ENCODE measurements around the gene PCCA. TPM values are rescaled to one million over a fixed set of nuclear protein-coding genes. Genes with fewer than 3 reads are reported as not detected.

The PCCA gene
- total RNA-seq, 1 donor from 2014 or later, result 229 TPM

GRCh38 chr13:100356889-100357288, 268.0 kb downstream of the PCCA start:
- H3K27me3 ChIP-seq (ENCODE audit: control insufficient read depth in 3 of 3, insufficient read depth in 3 of 3, low read length in 3 of 3), result no peaks in the 10 kb centered on the region
- no peaks in the 10 kb centered on the region for H3K9me3 ChIP-seq (ENCODE audit: control insufficient read depth in 3 of 3, low read length in 3 of 3)
- no peaks in the 10 kb centered on the region for H3K36me3 ChIP-seq (ENCODE audit: control insufficient read depth in 3 of 3, insufficient read depth in 3 of 3, low read length in 3 of 3)
- no peak overlapping the region for H3K27ac ChIP-seq (ENCODE audit: low read depth, low read length)
- H3K4me3 ChIP-seq (ENCODE audit: low read length in 3 of 3), result no peak overlapping the region
- H3K4me1 ChIP-seq (ENCODE audit: control insufficient read depth in 3 of 3, insufficient read depth in 3 of 3, low read length in 3 of 3), result no peaks in the 10 kb centered on the region
- H3K9ac ChIP-seq (ENCODE audit: low read depth in 1 of 3, low read length in 3 of 3), result no peak overlapping the region

- no peaks in the 10 kb centered on the region for H3K9me3 ChIP-seq (ENCODE audit: control insufficient read depth in 3 of 3, low read length in 3 of 3)
- H3K4me1 ChIP-seq (ENCODE audit: control insufficient read depth in 3 of 3, insufficient read depth in 3 of 3, low read length in 3 of 3), result no peaks in the 10 kb centered on the region
- no peak overlapping the region for H3K9ac ChIP-seq (ENCODE audit: low read depth in 1 of 3, low read length in 3 of 3)
- no peak overlapping the region for H3K27ac ChIP-seq (ENCODE audit: low read depth, low read length)
- H3K36me3 ChIP-seq (ENCODE audit: control insufficient read depth in 3 of 3, insufficient read depth in 3 of 3, low read length in 3 of 3), result no peaks in the 10 kb centered on the region
- H3K4me3 ChIP-seq (ENCODE audit: low read length in 3 of 3), result no peak overlapping the region
- no peaks in the 10 kb centered on the region for H3K27me3 ChIP-seq (ENCODE audit: control insufficient read depth in 3 of 3, insufficient read depth in 3 of 3, low read length in 3 of 3)
These were observed 268.9 kb downstream of the PCCA start for GRCh38 chr13:100357764-100358163.

GRCh38 chr13:100361504-100361903, 272.6 kb downstream of the PCCA start:
- Histone ChIP-seq H3K9ac (ENCODE audit: low read depth in 1 of 3, low read length in 3 of 3) (no peak overlapping the region), H3K4me3 (ENCODE audit: low read length in 3 of 3) (no peak overlapping the region), H3K27me3 (ENCODE audit: control insufficient read depth in 3 of 3, insufficient read depth in 3 of 3, low read length in 3 of 3) (no peaks in the 10 kb centered on the region), H3K36me3 (ENCODE audit: control insufficient read depth in 3 of 3, insufficient read depth in 3 of 3, low read length in 3 of 3) (no peaks in the 10 kb centered on the region), H3K9me3 (ENCODE audit: control insufficient read depth in 3 of 3, low read length in 3 of 3) (no peaks in the 10 kb centered on the region), H3K27ac (ENCODE audit: low read depth, low read length) (no peak overlapping the region), H3K4me1 (ENCODE audit: control insufficient read depth in 3 of 3, insufficient read depth in 3 of 3, low read length in 3 of 3) (no peaks in the 10 kb centered on the region)

GRCh38 chr13:100362371-100362770, 273.5 kb downstream of the PCCA start:
- Histone ChIP-seq H3K36me3 (ENCODE audit: control insufficient read depth in 3 of 3, insufficient read depth in 3 of 3, low read length in 3 of 3) (no peaks in the 10 kb centered on the region), H3K9me3 (ENCODE audit: control insufficient read depth in 3 of 3, low read length in 3 of 3) (no peaks in the 10 kb centered on the region), H3K27me3 (ENCODE audit: control insufficient read depth in 3 of 3, insufficient read depth in 3 of 3, low read length in 3 of 3) (no peaks in the 10 kb centered on the region), H3K27ac (ENCODE audit: low read depth, low read length) (no peak overlapping the region), H3K4me3 (ENCODE audit: low read length in 3 of 3) (no peak overlapping the region), H3K4me1 (ENCODE audit: control insufficient read depth in 3 of 3, insufficient read depth in 3 of 3, low read length in 3 of 3) (no peaks in the 10 kb centered on the region), H3K9ac (ENCODE audit: low read depth in 1 of 3, low read length in 3 of 3) (no peak overlapping the region)

- Histone ChIP-seq H3K9me3 (ENCODE audit: control insufficient read depth in 3 of 3, low read length in 3 of 3) (no peaks in the 10 kb centered on the region), H3K4me3 (ENCODE audit: low read length in 3 of 3) (no peak overlapping the region), H3K9ac (ENCODE audit: low read depth in 1 of 3, low read length in 3 of 3) (no peak overlapping the region), H3K27me3 (ENCODE audit: control insufficient read depth in 3 of 3, insufficient read depth in 3 of 3, low read length in 3 of 3) (no peaks in the 10 kb centered on the region), H3K36me3 (ENCODE audit: control insufficient read depth in 3 of 3, insufficient read depth in 3 of 3, low read length in 3 of 3) (no peaks in the 10 kb centered on the region), H3K4me1 (ENCODE audit: control insufficient read depth in 3 of 3, insufficient read depth in 3 of 3, low read length in 3 of 3) (no peaks in the 10 kb centered on the region), H3K27ac (ENCODE audit: low read depth, low read length) (no peak overlapping the region)
These were observed 273.9 kb downstream of the PCCA start for GRCh38 chr13:100362781-100363180.

- Histone ChIP-seq H3K36me3 (ENCODE audit: control insufficient read depth in 3 of 3, insufficient read depth in 3 of 3, low read length in 3 of 3) (no peaks in the 10 kb centered on the region), H3K4me1 (ENCODE audit: control insufficient read depth in 3 of 3, insufficient read depth in 3 of 3, low read length in 3 of 3) (no peaks in the 10 kb centered on the region), H3K27me3 (ENCODE audit: control insufficient read depth in 3 of 3, insufficient read depth in 3 of 3, low read length in 3 of 3) (no peaks in the 10 kb centered on the region), H3K9ac (ENCODE audit: low read depth in 1 of 3, low read length in 3 of 3) (no peak overlapping the region), H3K4me3 (ENCODE audit: low read length in 3 of 3) (no peak overlapping the region), H3K27ac (ENCODE audit: low read depth, low read length) (no peak overlapping the region), H3K9me3 (ENCODE audit: control insufficient read depth in 3 of 3, low read length in 3 of 3) (no peaks in the 10 kb centered on the region)
These were observed 274.4 kb downstream of the PCCA start for GRCh38 chr13:100363285-100363711.

GRCh38 chr13:100363874-100364273, 275.0 kb downstream of the PCCA start:
- no peak overlapping the region for H3K9ac ChIP-seq (ENCODE audit: low read depth in 1 of 3, low read length in 3 of 3)
- H3K4me3 ChIP-seq (ENCODE audit: low read length in 3 of 3), result no peak overlapping the region
- H3K36me3 ChIP-seq (ENCODE audit: control insufficient read depth in 3 of 3, insufficient read depth in 3 of 3, low read length in 3 of 3), result peaks cover 0 to 3% (median 0%) of the 10 kb centered on the region in 3 donors
- no peaks in the 10 kb centered on the region for H3K9me3 ChIP-seq (ENCODE audit: control insufficient read depth in 3 of 3, low read length in 3 of 3)
- H3K4me1 ChIP-seq (ENCODE audit: control insufficient read depth in 3 of 3, insufficient read depth in 3 of 3, low read length in 3 of 3), result no peaks in the 10 kb centered on the region
- no peaks in the 10 kb centered on the region for H3K27me3 ChIP-seq (ENCODE audit: control insufficient read depth in 3 of 3, insufficient read depth in 3 of 3, low read length in 3 of 3)
- H3K27ac ChIP-seq (ENCODE audit: low read depth, low read length), result no peak overlapping the region

GRCh38 chr13:100364591-100364990, 275.7 kb downstream of the PCCA start:
- H3K9ac ChIP-seq (ENCODE audit: low read depth in 1 of 3, low read length in 3 of 3), result no peak overlapping the region
- no peaks in the 10 kb centered on the region for H3K9me3 ChIP-seq (ENCODE audit: control insufficient read depth in 3 of 3, low read length in 3 of 3)
- peaks cover 0 to 4% (median 0%) of the 10 kb centered on the region in 3 donors for H3K36me3 ChIP-seq (ENCODE audit: control insufficient read depth in 3 of 3, insufficient read depth in 3 of 3, low read length in 3 of 3)
- no peaks in the 10 kb centered on the region for H3K27me3 ChIP-seq (ENCODE audit: control insufficient read depth in 3 of 3, insufficient read depth in 3 of 3, low read length in 3 of 3)
- no peak overlapping the region for H3K4me3 ChIP-seq (ENCODE audit: low read length in 3 of 3)
- no peak overlapping the region for H3K27ac ChIP-seq (ENCODE audit: low read depth, low read length)
- no peaks in the 10 kb centered on the region for H3K4me1 ChIP-seq (ENCODE audit: control insufficient read depth in 3 of 3, insufficient read depth in 3 of 3, low read length in 3 of 3)

- no peak overlapping the region for H3K27ac ChIP-seq (ENCODE audit: low read depth, low read length)
- no peak overlapping the region for H3K4me3 ChIP-seq (ENCODE audit: low read length in 3 of 3)
- no peaks in the 10 kb centered on the region for H3K4me1 ChIP-seq (ENCODE audit: control insufficient read depth in 3 of 3, insufficient read depth in 3 of 3, low read length in 3 of 3)
- no peaks in the 10 kb centered on the region for H3K9me3 ChIP-seq (ENCODE audit: control insufficient read depth in 3 of 3, low read length in 3 of 3)
- peaks cover 0 to 4% (median 0%) of the 10 kb centered on the region in 3 donors for H3K36me3 ChIP-seq (ENCODE audit: control insufficient read depth in 3 of 3, insufficient read depth in 3 of 3, low read length in 3 of 3)
- no peaks in the 10 kb centered on the region for H3K27me3 ChIP-seq (ENCODE audit: control insufficient read depth in 3 of 3, insufficient read depth in 3 of 3, low read length in 3 of 3)
- no peak overlapping the region for H3K9ac ChIP-seq (ENCODE audit: low read depth in 1 of 3, low read length in 3 of 3)
These were observed 276.8 kb downstream of the PCCA start for GRCh38 chr13:100365680-100366079.

- no peaks in the 10 kb centered on the region for H3K27me3 ChIP-seq (ENCODE audit: control insufficient read depth in 3 of 3, insufficient read depth in 3 of 3, low read length in 3 of 3)
- H3K9ac ChIP-seq (ENCODE audit: low read depth in 1 of 3, low read length in 3 of 3), result no peak overlapping the region
- no peak overlapping the region for H3K4me3 ChIP-seq (ENCODE audit: low read length in 3 of 3)
- H3K27ac ChIP-seq (ENCODE audit: low read depth, low read length), result no peak overlapping the region
- H3K9me3 ChIP-seq (ENCODE audit: control insufficient read depth in 3 of 3, low read length in 3 of 3), result peaks cover 0 to 4% (median 0%) of the 10 kb centered on the region in 3 donors
- peaks cover 0 to 7% (median 0%) of the 10 kb centered on the region in 3 donors for H3K4me1 ChIP-seq (ENCODE audit: control insufficient read depth in 3 of 3, insufficient read depth in 3 of 3, low read length in 3 of 3)
- no peaks in the 10 kb centered on the region for H3K36me3 ChIP-seq (ENCODE audit: control insufficient read depth in 3 of 3, insufficient read depth in 3 of 3, low read length in 3 of 3)
These were observed 289.6 kb downstream of the PCCA start for GRCh38 chr13:100378533-100378932.
